ENCODE measurements around the gene ROPN1B.

GRCh38 chr3:126021224-126021623 lies 52.2 kb downstream of the ROPN1B start:
- TF ChIP-seq MAX (IDR thresholded peaks at IDR 0.05; ENCODE audit: low read depth, low read length) (no peak), CTCF (IDR thresholded peaks at IDR 0.05; ENCODE audit: low read depth, low read length) (no peak), POLR2A (IDR thresholded peaks at IDR 0.05; ENCODE audit: extremely low read depth, insufficient read length) (no peak)
